Measurements from ENCODE around the gene CACTIN.
A peak's percentile ranks its signal among the peaks of the same experiment; 100 is the strongest.
"Not testable (repeated sequence)": the region's sequence is repeated elsewhere in the genome, so short reads cannot be mapped to it uniquely, and the experiment has no call there.

Gene CACTIN

GRCh38 chr19:3586707-3587346, 39.8 kb downstream of the CACTIN start:
- DNase-seq (ENCODE audit: low read depth) = no peak

GRCh38 chr19:3586127-3586626, 40.4 kb downstream of the CACTIN start:
- no peak for DNase-seq (ENCODE audit: low read depth)

- DNase-seq (ENCODE audit: low read depth) = no peak
Measured at GRCh38 chr19:3585301-3586126, 41.1 kb downstream of the CACTIN start, which contains the start of gene GIPC3. Gene GIPC3 (plus strand): TSS chr19:3585478. CDS start chr19:3585598, 120 bp downstream.

- not testable (repeated sequence) for DNase-seq (ENCODE audit: low read depth)
Measured at GRCh38 chr19:3584036-3584802, 42.4 kb downstream of the CACTIN start.

GRCh38 chr19:3581792-3582191, 44.8 kb downstream of the CACTIN start:
- not testable (repeated sequence) for DNase-seq (ENCODE audit: low read depth)

- peak; percentile 78 for DNase-seq (ENCODE audit: low read depth)
Measured at GRCh38 chr19:3580156-3580934, 46.2 kb downstream of the CACTIN start.

GRCh38 chr19:3578390-3578789, 48.2 kb downstream of the CACTIN start:
- DNase-seq (ENCODE audit: low read depth) = no peak

- DNase-seq (ENCODE audit: low read depth) = no peak
Measured at GRCh38 chr19:3577723-3578344, 48.8 kb downstream of the CACTIN start.

GRCh38 chr19:3576696-3577443, 49.7 kb downstream of the CACTIN start:
- DNase-seq (ENCODE audit: low read depth) = peak; percentile 74

- no peak for DNase-seq (ENCODE audit: low read depth)
Measured at GRCh38 chr19:3575949-3576673, 50.5 kb downstream of the CACTIN start.

GRCh38 chr19:3575260-3575741, 51.3 kb downstream of the CACTIN start:
- no peak for DNase-seq (ENCODE audit: low read depth)

- peak; percentile 96 for DNase-seq (ENCODE audit: low read depth)
Measured at GRCh38 chr19:3573858-3574637, 52.5 kb downstream of the CACTIN start.

GRCh38 chr19:3573162-3573857, 53.3 kb downstream of the CACTIN start:
- no peak for DNase-seq (ENCODE audit: low read depth)

GRCh38 chr19:3572855-3573161, 53.8 kb downstream of the CACTIN start, which contains the start of gene HMG20B:
Gene HMG20B (plus strand): TSS chr19:3572944. CDS start chr19:3573310, 366 bp downstream.
- no peak for DNase-seq (ENCODE audit: low read depth)

- DNase-seq (ENCODE audit: low read depth) = peak; percentile 100
Measured at GRCh38 chr19:3572132-3572854, 54.3 kb downstream of the CACTIN start.

GRCh38 chr19:3570606-3571011, 56.0 kb downstream of the CACTIN start:
- DNase-seq (ENCODE audit: low read depth) = no peak

- not testable (repeated sequence) for DNase-seq (ENCODE audit: low read depth)
Measured at GRCh38 chr19:3570042-3570441, 56.5 kb downstream of the CACTIN start.

All from fibroblast of the conjunctiva (primary cell).